Thymus (tissue), 11 donors: ENCODE results near the gene MYO5B. TPM values are rescaled to one million over a fixed set of nuclear protein-coding genes. Genes with fewer than 3 reads are reported as not detected.

Experiments used
- DNase-seq, 9 donors: peaks; one replicate each; pipeline ENCODE4 v3.0.0-alpha.2; 2013; ENCODE audit warnings: low spot score in 9 of 9, low read depth in 6 of 9, missing footprints in 1 of 9
- H3K27ac ChIP-seq, 2 donors: one replicate each; pipeline ENCODE4 v1.5.1; 2013; ENCODE audit warnings: control low read depth in 1 of 2, low read depth in 1 of 2, low read length in 1 of 2, mild to moderate bottlenecking in 1 of 2, moderate library complexity in 1 of 2
- H3K27me3 ChIP-seq, 2 donors: one replicate each; pipeline ENCODE4 v1.5.1; 2013; ENCODE audit warnings: low read length in 1 of 2; ENCODE audit not compliant: control insufficient read depth in 2 of 2, insufficient read depth in 1 of 2
- H3K36me3 ChIP-seq, 2 donors: one replicate each; pipeline ENCODE4 v1.5.1; 2013; ENCODE audit warnings: low read length in 1 of 2, mild to moderate bottlenecking in 1 of 2, moderate library complexity in 1 of 2; ENCODE audit not compliant: control insufficient read depth in 2 of 2, insufficient read depth in 2 of 2
- H3K4me1 ChIP-seq, 2 donors: one replicate each; pipeline ENCODE4 v1.5.1; 2013; ENCODE audit warnings: low read length in 2 of 2; ENCODE audit not compliant: control insufficient read depth in 2 of 2, insufficient read depth in 2 of 2
- H3K4me3 ChIP-seq, 2 donors: one replicate each; pipeline ENCODE4 v1.5.1; 2013; ENCODE audit warnings: low read length in 2 of 2, control low read depth in 1 of 2, mild to moderate bottlenecking in 1 of 2
- H3K9me3 ChIP-seq, 2 donors: one replicate each; pipeline ENCODE4 v1.5.1; 2013; ENCODE audit warnings: low read length in 1 of 2, mild to moderate bottlenecking in 1 of 2; ENCODE audit not compliant: control insufficient read depth in 2 of 2, insufficient read depth in 1 of 2
- WGBS: extraction: QIAGEN DNeasy Blood & Tissue Kit; methylation state at CpG from one replicate; pipeline ENCODE4 v1.1.7; 2013; 5-methylcytosine and 5-hydroxymethylcytosine counted together
- polyA plus RNA-seq: library from polyadenylated mRNA; stranded (reverse); fragments of 200-250 nt; gene quantifications from one replicate; pipeline ENCODE4 v1.2.3, GENCODE V29; 2013
- total RNA-seq: library from RNA; stranded (reverse); fragments of 120-200 nt; gene quantifications from one replicate; pipeline ENCODE4 v1.2.4, GENCODE V29; 2013
- donor health status: healthy.

Gene MYO5B
- total and polyA plus RNA-seq, 2 donors = 6.2 to 11.1 TPM

DNA sequence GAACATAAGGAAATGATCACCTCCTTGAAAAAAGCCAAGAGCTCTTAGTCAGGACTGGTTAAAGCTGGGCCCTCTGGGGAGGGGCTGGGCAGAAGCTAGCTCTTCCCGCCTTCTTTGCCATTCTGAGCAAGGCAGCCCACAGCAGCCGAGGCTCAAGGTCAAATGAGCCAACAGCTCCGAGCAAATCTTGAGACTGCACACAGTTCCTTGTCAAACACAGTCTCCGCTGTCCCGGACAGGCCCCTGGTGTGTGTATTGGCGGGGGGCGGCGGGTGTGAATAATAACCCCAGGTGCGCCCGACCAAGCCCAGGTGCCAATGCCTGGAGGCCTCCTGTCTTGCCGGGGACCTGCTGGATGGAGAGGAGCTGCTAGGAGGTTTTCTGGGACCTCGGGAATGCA lies 335.2 kb downstream of the MYO5B start:
- no peak for DNase-seq
- Histone ChIP-seq H3K36me3 (no peaks in the 10 kb centered on the region), H3K4me3 (no peak overlapping the region)

DNA sequence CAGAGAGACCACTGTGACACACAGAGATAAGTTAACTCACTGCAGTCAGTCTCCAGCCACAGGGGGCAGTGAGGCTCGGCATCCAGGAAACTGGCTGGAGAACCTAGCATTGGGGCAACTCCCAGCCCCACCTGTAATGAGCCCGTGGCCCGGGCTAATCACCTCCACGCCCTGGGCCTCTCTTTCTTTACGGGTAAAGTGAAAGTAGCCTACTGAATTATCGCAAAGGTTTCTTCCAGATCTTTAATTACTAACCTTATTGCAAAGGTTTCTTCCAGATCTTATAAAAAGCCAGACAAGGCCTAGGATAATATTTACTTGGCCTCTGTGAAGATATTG lies 336.0 kb downstream of the MYO5B start:
- no peaks in the 10 kb centered on the region for H3K9me3 ChIP-seq
- no peak overlapping the region for H3K27ac ChIP-seq
- no peaks in the 10 kb centered on the region for H3K36me3 ChIP-seq
- 80% methylated on average over 6 of the region's 6 CpGs for WGBS
- H3K4me1 ChIP-seq = no peaks in the 10 kb centered on the region
- no peak overlapping the region for H3K4me3 ChIP-seq
- no peaks in the 10 kb centered on the region for H3K27me3 ChIP-seq
- DNase-seq = no peak

More for the DNA sequence above, 335.2 kb downstream of the MYO5B start:
- no peak overlapping the region for H3K27ac ChIP-seq
- no peaks in the 10 kb centered on the region for H3K27me3 ChIP-seq
- no peaks in the 10 kb centered on the region for H3K4me1 ChIP-seq
- 96% methylated on average over 12 of the region's 12 CpGs for WGBS
- no peaks in the 10 kb centered on the region for H3K9me3 ChIP-seq

DNA sequence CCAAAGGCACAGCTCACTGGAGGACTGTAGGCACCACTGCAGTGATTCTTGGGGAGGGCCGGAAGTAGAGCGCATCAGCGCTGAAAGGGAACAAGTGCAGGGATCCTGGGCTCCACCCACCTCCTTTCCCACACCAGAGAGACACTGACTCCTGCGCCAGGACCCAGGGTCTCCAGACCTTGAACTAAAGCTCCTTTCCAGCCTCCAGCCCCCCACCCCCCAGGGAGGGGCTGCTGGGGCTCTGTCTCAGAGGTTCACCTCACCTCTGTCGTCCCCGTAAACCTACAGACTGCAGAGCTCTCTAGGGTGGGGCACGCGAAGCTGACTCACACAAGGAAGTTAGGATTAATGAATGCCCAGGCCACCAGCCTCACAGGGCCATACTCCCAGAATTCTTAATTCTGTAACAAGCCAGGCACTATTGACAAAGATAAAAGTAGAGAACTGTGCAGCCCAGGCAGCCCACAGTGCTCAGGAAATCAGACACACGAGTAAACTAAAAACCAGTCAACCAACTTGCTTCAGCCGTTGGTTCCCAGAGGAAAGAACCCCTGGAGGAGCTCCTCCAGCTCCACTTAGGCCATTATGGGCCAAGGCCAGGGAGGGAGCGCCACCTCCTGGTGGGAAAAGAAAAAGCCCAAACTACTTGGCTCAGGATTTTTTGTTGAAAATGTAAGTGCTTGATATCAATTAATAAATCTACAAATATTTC lies 336.5 kb downstream of the MYO5B start:
- H3K9me3 ChIP-seq = no peaks in the 10 kb centered on the region
- H3K4me3 ChIP-seq = no peak overlapping the region
- no peak overlapping the region for H3K27ac ChIP-seq
- WGBS = 69% methylated on average over 11 of the region's 11 CpGs
- H3K36me3 ChIP-seq = no peaks in the 10 kb centered on the region
- peak in 5 of 9 donors; percentile 13 to 46 (median 23) for DNase-seq
- no peaks in the 10 kb centered on the region for H3K27me3 ChIP-seq
- no peaks in the 10 kb centered on the region for H3K4me1 ChIP-seq

DNA sequence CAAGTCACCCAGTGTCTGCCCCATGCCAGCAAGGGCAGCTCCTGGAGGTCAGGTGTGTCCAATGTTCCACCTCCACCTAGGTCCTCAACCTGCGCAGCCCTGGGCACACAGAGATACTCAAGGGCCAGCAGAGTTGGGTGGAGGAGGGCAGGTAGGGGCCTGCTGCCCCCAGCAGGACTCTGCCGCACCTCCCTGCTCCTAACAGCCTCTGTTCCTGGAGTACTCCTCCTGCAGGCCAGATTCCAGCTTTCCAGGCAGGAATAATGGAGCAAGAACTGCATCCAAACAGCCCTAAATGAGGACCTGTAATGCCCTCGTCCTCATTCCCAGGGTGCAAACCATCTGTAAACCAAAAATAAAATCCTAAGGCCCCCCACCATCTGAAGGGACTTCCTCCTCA lies 337.2 kb downstream of the MYO5B start:
- DNase-seq = no peak
- Histone ChIP-seq H3K36me3 (no peaks in the 10 kb centered on the region), H3K27ac (no peak overlapping the region), H3K27me3 (no peaks in the 10 kb centered on the region), H3K9me3 (no peaks in the 10 kb centered on the region), H3K4me1 (no peaks in the 10 kb centered on the region), H3K4me3 (no peak overlapping the region)
- 92% methylated on average over 3 of the region's 3 CpGs for WGBS

DNA sequence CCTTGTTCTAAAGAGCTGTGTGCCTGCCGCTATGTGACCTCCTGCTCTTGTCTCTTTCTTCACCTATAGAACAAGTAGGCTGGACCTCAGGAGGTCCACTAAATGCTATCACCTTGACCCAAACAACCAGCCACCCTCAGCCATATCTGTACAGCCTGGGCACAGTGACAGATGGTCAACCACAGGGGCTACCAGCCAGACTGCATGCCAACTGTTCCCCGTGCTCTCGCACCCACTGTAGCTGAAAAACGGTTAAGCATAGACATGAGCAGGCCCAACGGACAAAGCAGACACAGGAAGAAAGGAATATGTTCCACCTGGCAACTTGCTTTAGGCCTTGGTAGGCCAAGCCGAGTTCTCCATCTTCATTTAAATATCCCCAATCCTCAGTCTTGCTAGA lies 338.5 kb downstream of the MYO5B start:
- Histone ChIP-seq H3K27me3 (no peaks in the 10 kb centered on the region), H3K9me3 (no peaks in the 10 kb centered on the region), H3K4me1 (no peaks in the 10 kb centered on the region), H3K27ac (no peak overlapping the region), H3K36me3 (no peaks in the 10 kb centered on the region), H3K4me3 (no peak overlapping the region)
- WGBS = 97% methylated on average over 6 of the region's 6 CpGs
- no peak for DNase-seq

DNA sequence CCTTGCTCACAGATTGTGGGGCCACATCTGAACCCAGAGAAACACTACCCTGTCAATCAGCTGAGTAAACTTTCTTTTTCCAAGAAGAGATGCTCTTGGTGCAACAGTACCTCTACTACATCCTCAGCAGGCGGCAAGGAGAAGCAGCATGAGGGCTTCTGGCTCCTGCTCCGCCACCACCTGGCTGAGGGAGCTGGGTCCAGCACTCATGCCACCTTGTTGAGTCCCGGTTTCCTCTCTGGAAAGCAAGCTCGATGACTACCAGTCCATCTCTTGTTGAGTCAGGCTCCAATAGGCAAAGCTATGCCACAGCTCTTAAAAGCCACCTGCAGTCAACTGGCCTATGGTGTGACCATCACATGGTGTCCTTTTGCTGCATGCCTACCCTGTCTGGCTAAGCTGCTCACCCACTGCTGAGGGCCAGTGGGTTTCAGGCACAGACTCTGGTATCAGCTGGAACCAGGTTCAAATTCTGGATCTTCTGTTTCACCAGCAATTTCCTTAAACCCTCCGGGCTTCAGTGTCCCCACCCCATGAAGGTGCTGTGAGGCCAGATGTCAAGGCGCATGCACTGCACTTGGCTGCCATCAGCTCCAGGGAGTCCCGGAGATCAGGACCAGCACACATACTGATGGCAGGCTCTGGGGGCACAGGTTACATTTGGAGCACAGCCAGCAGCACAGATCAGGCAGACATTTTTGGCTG lies 339.1 kb downstream of the MYO5B start:
- no peak overlapping the region for H3K27ac ChIP-seq
- H3K4me1 ChIP-seq = no peaks in the 10 kb centered on the region
- no peak for DNase-seq
- H3K27me3 ChIP-seq = no peaks in the 10 kb centered on the region
- H3K36me3 ChIP-seq = no peaks in the 10 kb centered on the region
- H3K9me3 ChIP-seq = no peaks in the 10 kb centered on the region
- H3K4me3 ChIP-seq = no peak overlapping the region
- 97% methylated on average over 7 of the region's 7 CpGs for WGBS

DNA sequence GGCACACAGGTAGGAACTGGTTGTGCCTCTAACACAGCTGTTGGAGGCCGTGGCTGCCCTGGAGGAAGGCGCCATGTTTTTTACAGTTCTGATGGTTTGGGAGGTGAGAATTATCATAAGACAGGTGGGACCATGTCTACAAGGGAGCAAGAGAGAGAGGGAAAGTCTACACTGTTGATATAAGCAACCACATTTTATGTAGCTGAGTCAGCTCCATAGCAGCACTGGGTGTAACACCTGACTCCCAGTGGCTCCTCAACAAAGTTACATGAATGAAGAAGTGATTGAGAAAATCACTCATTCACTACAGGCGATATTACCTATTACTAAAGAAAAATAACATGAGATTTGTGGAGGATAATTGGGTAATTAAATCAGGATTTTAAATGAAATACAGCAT lies 340.3 kb downstream of the MYO5B start:
- H3K36me3 ChIP-seq = no peaks in the 10 kb centered on the region
- H3K9me3 ChIP-seq = no peaks in the 10 kb centered on the region
- H3K4me1 ChIP-seq = no peaks in the 10 kb centered on the region
- H3K4me3 ChIP-seq = no peak overlapping the region
- no peak overlapping the region for H3K27ac ChIP-seq
- no peak for DNase-seq
- WGBS = 95% methylated on average over 3 of the region's 3 CpGs
- peaks cover 0 to 2% of the 10 kb centered on the region in 2 donors for H3K27me3 ChIP-seq

DNA sequence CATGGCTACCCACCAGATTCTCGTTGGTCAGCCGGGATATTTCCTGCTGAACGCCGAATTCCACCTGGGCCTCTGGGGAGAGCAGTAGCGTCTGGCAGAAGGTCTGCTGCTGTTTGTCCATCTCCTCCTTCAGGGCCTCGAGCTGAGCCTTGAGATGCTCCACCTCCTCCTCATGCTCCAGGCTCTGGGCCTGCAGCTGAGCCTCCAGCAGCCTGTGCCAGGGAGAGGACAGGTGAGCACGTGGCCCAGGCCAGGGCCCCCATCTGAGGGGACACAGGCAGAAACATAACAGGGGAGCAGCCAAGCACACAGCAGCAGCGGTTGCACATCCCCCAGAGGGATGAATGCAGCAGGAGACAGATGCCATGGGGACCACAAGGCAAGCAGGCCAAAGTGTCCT lies 341.5 kb downstream of the MYO5B start:
- Histone ChIP-seq H3K4me3 (no peak overlapping the region), H3K36me3 (no peaks in the 10 kb centered on the region), H3K27me3 (peaks cover 0 to 5% of the 10 kb centered on the region in 2 donors), H3K27ac (no peak overlapping the region), H3K4me1 (no peaks in the 10 kb centered on the region), H3K9me3 (no peaks in the 10 kb centered on the region)
- WGBS = 93% methylated on average over 8 of the region's 8 CpGs
- no peak for DNase-seq

DNA sequence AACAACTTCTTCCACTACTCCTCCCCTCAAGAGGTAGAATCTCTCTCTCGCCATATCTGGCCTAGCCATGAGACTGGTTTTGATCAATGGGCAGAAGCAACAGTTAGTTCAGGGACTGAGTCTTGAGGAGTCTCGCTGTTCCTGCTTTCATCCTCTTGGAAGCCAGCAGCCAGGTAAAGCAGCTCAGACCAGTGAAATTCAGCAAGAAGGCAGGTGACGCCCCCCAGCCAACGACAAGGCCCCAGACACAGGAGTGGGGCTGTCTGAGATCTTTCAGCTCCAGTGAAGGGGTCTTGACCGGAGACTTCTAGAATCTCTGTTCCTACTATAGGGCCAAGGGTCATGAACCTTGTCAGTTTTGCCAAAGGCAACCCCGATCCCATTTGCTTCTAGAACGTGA lies 341.9 kb downstream of the MYO5B start:
- Histone ChIP-seq H3K36me3 (no peaks in the 10 kb centered on the region), H3K27ac (no peak overlapping the region), H3K4me3 (no peak overlapping the region), H3K9me3 (no peaks in the 10 kb centered on the region), H3K27me3 (peaks cover 0 to 5% of the 10 kb centered on the region in 2 donors), H3K4me1 (no peaks in the 10 kb centered on the region)
- DNase-seq = no peak
- 82% methylated on average over 7 of the region's 7 CpGs for WGBS
